Liver (tissue), 9 donors: Measurements from ENCODE around the gene ADAM8. TPM values are rescaled to one million over a fixed set of nuclear protein-coding genes. Genes with fewer than 3 reads are reported as not detected.

Experiments
- DNase-seq: peaks from one replicate; pipeline ENCODE4 v3.0.0-alpha.2; 2017; ENCODE audit warnings: low spot score
- H3K27ac ChIP-seq, 2 donors: one replicate each; pipeline ENCODE4 v1.7.0; 2013; ENCODE audit warnings: inconsistent platforms in 2 of 2, low read length in 2 of 2, control low read depth in 1 of 2, low read depth in 1 of 2, mild to moderate bottlenecking in 1 of 2
- H3K27me3 ChIP-seq, 4 donors: one replicate each; pipeline versions ENCODE4 v1.6.1 to v1.7.0; 2013; ENCODE audit warnings: low read length in 3 of 4, inconsistent platforms in 1 of 4, mild to moderate bottlenecking in 1 of 4, moderate library complexity in 1 of 4; ENCODE audit not compliant: control insufficient read depth in 4 of 4, insufficient read depth in 4 of 4
- H3K36me3 ChIP-seq, 4 donors: one replicate each; pipeline versions ENCODE4 v1.6.1 to v1.7.0; 2013; ENCODE audit warnings: low read length in 3 of 4, mild to moderate bottlenecking in 3 of 4, low read depth in 1 of 4, moderate library complexity in 1 of 4; ENCODE audit not compliant: control insufficient read depth in 4 of 4, insufficient read depth in 3 of 4
- H3K4me1 ChIP-seq, 4 donors: one replicate each; pipeline versions ENCODE4 v1.6.1 to v1.7.0; 2013; ENCODE audit warnings: low read length in 3 of 4, mild to moderate bottlenecking in 3 of 4, moderate library complexity in 1 of 4; ENCODE audit not compliant: control insufficient read depth in 4 of 4, insufficient read depth in 4 of 4
- H3K4me3 ChIP-seq, 3 donors: one replicate each; pipeline versions ENCODE4 v1.6.1 to v1.7.0; 2013; ENCODE audit warnings: low read length in 3 of 3, control low read depth in 1 of 3, low read depth in 1 of 3, mild to moderate bottlenecking in 1 of 3
- H3K9ac ChIP-seq, 2 donors: one replicate each; pipeline ENCODE4 v1.7.0; 2013; ENCODE audit warnings: low read length in 2 of 2, mild to moderate bottlenecking in 2 of 2, moderate library complexity in 2 of 2, control low read depth in 1 of 2, low read depth in 1 of 2
- H3K9me3 ChIP-seq, 4 donors: one replicate each; pipeline versions ENCODE4 v1.6.1 to v1.7.0; 2013; ENCODE audit warnings: low read length in 3 of 4; ENCODE audit not compliant: control insufficient read depth in 4 of 4
- ATF3 ChIP-seq: IDR thresholded peaks from 2 replicates; pipeline ENCODE4 v1.6.1; 2016; ENCODE audit warnings: antibody characterized with exemption
- CTCF ChIP-seq: fragments of 150-350 bp; IDR thresholded peaks from 2 replicates; pipeline ENCODE4 v1.5.1; 2017; ENCODE audit warnings: improper control_type of control experiment, low read depth, low read length; ENCODE audit not compliant: missing input control
- EGR1 ChIP-seq, 2 donors: IDR thresholded peaks; 2 replicates each; pipeline ENCODE4 v1.6.1; 2016 to 2018; ENCODE audit warnings: antibody characterized with exemption in 2 of 2, low read depth in 2 of 2
- FOXA1 ChIP-seq: IDR thresholded peaks from 2 replicates; pipeline ENCODE4 v1.6.1; 2016; ENCODE audit warnings: antibody characterized with exemption
- FOXA2 ChIP-seq: IDR thresholded peaks from 2 replicates; pipeline ENCODE4 v1.6.1; 2016; ENCODE audit warnings: antibody characterized with exemption
- GABPA ChIP-seq, 2 donors: IDR thresholded peaks in 1 of 2; conservative IDR thresholded peaks in 1 of 2; 2 replicates each; pipeline ENCODE4 v1.6.1; 2016; ENCODE audit warnings: antibody characterized with exemption in 2 of 2, mild to moderate bottlenecking in 1 of 2, moderate library complexity in 1 of 2
- HNF4A ChIP-seq, 2 donors: conservative IDR thresholded peaks; 2 replicates each; pipeline ENCODE4 v1.6.1; 2016; ENCODE audit warnings: antibody characterized with exemption in 2 of 2, mild to moderate bottlenecking in 2 of 2
- HNF4G ChIP-seq: IDR thresholded peaks from 2 replicates; pipeline ENCODE4 v1.6.1; 2016; ENCODE audit warnings: antibody characterized with exemption
- JUND ChIP-seq, 2 donors: IDR thresholded peaks; 2 replicates each; pipeline ENCODE4 v1.6.1; 2016; ENCODE audit warnings: antibody characterized with exemption in 2 of 2
- NR2F2 ChIP-seq: IDR thresholded peaks from 2 replicates; pipeline ENCODE4 v1.6.1; 2016; ENCODE audit warnings: antibody characterized with exemption
- RAD21 ChIP-seq, 2 donors: IDR thresholded peaks; 2 replicates each; pipeline ENCODE4 v1.6.1; 2016; ENCODE audit warnings: antibody characterized with exemption in 2 of 2, mild to moderate bottlenecking in 2 of 2
- RXRA ChIP-seq, 2 donors: IDR thresholded peaks; 2 replicates each; pipeline ENCODE4 v1.6.1; 2017 to 2018; ENCODE audit warnings: antibody characterized with exemption in 2 of 2, mild to moderate bottlenecking in 1 of 2
- SP1 ChIP-seq: IDR thresholded peaks from 2 replicates; pipeline ENCODE4 v1.6.1; 2018; ENCODE audit warnings: antibody characterized with exemption, mild to moderate bottlenecking
- TAF1 ChIP-seq: conservative IDR thresholded peaks from 2 replicates; pipeline ENCODE4 v1.6.1; 2016; ENCODE audit warnings: antibody characterized with exemption, mild to moderate bottlenecking
- YY1 ChIP-seq: IDR thresholded peaks from 2 replicates; pipeline ENCODE4 v1.6.1; 2016; ENCODE audit warnings: antibody characterized with exemption, mild to moderate bottlenecking
- ZBTB33 ChIP-seq: IDR thresholded peaks from 2 replicates; pipeline ENCODE4 v1.6.1; 2016; ENCODE audit warnings: antibody characterized with exemption
- WGBS: extraction: QIAGEN DNeasy Blood & Tissue Kit; methylation state at CpG from one replicate; pipeline ENCODE4 v1.1.7; 2013; 5-methylcytosine and 5-hydroxymethylcytosine counted together
- polyA plus RNA-seq, 2 donors: library from polyadenylated mRNA; stranded (reverse) in 1 of 2; unstranded in 1 of 2; fragments of 200-250 nt in 1 of 2; fragments of >200 nt in 1 of 2; fragmentation: Nextera tagmentation in 1 of 2; extraction: Ambion mirVana in 1 of 2; gene quantifications; one replicate each; pipeline versions ENCODE4 v1.2.1 to v1.2.3, GENCODE V29; 2013 to 2015
- total RNA-seq, 2 donors: library from RNA; depleted of rRNA; stranded (reverse); fragments of >200 nt; gene quantifications; one replicate each; pipeline ENCODE4 v1.2.3, GENCODE V29; 2014
- TF ChIP-seq, protein P1 (sequence below): IDR thresholded peaks from 2 replicates; pipeline ENCODE4 v1.6.1; 2016; ENCODE audit warnings: antibody characterized with exemption
- TF ChIP-seq, protein P2 (sequence below): IDR thresholded peaks from 2 replicates; pipeline ENCODE4 v1.6.1; 2016; ENCODE audit warnings: antibody characterized with exemption, mild to moderate bottlenecking
- donor health status: healthy.
- donor health status: healthy.
- donor health status: healthy.
- donor health status: healthy.
- donor health status: healthy.

ADAM8 gene
- total and polyA plus RNA-seq, 4 donors, result 1.3 to 6.9 (median 3.7) TPM

DNA sequence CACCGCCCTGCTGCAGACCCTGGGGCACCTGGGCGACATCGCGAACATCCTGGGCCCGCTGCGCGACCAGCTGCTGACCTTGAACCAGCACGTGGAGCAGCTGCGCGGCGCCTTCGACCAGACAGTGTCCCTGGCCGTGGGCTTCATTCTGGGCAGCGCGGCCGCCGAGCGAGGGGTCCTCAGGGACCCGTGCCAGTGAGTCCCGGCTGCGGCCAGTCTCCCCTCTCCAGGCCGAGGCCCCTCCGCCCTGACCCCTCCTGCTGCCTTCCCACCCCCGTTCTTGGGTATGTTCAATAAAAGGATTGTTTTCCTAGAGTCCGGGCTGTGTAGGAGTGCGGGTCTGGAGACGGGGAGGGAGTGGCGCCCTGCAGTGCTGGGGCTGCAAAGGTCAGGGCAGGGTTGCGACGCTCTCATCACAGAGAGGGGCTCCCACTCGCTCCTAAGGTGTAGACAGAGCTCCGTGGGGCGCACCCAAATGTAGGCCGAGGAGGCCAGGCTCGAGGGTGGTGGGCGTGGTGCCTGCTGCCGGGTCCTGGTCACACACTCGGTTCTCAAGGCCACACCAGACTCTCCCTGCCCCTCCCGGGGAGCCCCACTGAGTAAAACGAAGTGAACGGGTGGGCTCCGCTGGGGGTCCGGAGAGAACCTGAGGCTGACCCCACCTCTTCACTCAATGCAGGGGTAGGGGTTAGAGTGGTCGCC is 45.3 kb downstream of the ADAM8 start:
- no peak for DNase-seq
- no peaks in the 10 kb centered on the region for H3K36me3 ChIP-seq
- H3K4me3 ChIP-seq, result no peak overlapping the region
- H3K27ac ChIP-seq, result no peak overlapping the region
- H3K9me3 ChIP-seq, result no peaks in the 10 kb centered on the region
- no peak for TF ChIP-seq RXRA (IDR thresholded peaks at IDR 0.05)
- TF ChIP-seq HNF4G, result no peak
- no peak for TF ChIP-seq NR2F2
- TF ChIP-seq, protein P1, sequence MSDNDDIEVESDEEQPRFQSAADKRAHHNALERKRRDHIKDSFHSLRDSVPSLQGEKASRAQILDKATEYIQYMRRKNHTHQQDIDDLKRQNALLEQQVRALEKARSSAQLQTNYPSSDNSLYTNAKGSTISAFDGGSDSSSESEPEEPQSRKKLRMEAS, result no peak
- no peak for TF ChIP-seq TAF1
- TF ChIP-seq, protein P2, sequence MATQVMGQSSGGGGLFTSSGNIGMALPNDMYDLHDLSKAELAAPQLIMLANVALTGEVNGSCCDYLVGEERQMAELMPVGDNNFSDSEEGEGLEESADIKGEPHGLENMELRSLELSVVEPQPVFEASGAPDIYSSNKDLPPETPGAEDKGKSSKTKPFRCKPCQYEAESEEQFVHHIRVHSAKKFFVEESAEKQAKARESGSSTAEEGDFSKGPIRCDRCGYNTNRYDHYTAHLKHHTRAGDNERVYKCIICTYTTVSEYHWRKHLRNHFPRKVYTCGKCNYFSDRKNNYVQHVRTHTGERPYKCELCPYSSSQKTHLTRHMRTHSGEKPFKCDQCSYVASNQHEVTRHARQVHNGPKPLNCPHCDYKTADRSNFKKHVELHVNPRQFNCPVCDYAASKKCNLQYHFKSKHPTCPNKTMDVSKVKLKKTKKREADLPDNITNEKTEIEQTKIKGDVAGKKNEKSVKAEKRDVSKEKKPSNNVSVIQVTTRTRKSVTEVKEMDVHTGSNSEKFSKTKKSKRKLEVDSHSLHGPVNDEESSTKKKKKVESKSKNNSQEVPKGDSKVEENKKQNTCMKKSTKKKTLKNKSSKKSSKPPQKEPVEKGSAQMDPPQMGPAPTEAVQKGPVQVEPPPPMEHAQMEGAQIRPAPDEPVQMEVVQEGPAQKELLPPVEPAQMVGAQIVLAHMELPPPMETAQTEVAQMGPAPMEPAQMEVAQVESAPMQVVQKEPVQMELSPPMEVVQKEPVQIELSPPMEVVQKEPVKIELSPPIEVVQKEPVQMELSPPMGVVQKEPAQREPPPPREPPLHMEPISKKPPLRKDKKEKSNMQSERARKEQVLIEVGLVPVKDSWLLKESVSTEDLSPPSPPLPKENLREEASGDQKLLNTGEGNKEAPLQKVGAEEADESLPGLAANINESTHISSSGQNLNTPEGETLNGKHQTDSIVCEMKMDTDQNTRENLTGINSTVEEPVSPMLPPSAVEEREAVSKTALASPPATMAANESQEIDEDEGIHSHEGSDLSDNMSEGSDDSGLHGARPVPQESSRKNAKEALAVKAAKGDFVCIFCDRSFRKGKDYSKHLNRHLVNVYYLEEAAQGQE, result no peak
- TF ChIP-seq ZBTB33, result no peak
- TF ChIP-seq GABPA (IDR thresholded peaks at IDR 0.05 in 1 of 2, conservative IDR thresholded peaks at IDR 0.05 in 1 of 2), result no peak
- TF ChIP-seq CTCF, result no peak
- TF ChIP-seq RAD21 (IDR thresholded peaks at IDR 0.05), result no peak
- no peak for TF ChIP-seq FOXA1
- no peak for TF ChIP-seq SP1
- TF ChIP-seq FOXA2, result no peak
- no peak for TF ChIP-seq YY1
- TF ChIP-seq ATF3, result no peak
- no peak for TF ChIP-seq HNF4A (conservative IDR thresholded peaks at IDR 0.05)
- no peak for TF ChIP-seq EGR1 (IDR thresholded peaks at IDR 0.05; ENCODE audit: low read depth in 2 of 2)
- no peak for TF ChIP-seq JUND (IDR thresholded peaks at IDR 0.05)
- H3K27me3 ChIP-seq, result peaks cover 3 to 25% (median 5%) of the 10 kb centered on the region in 4 donors
- H3K9ac ChIP-seq, result no peak overlapping the region
- WGBS, result 20% methylated on average over 44 of the region's 44 CpGs
- H3K4me1 ChIP-seq, result peaks cover 0 to 8% (median 3%) of the 10 kb centered on the region in 4 donors
